ENCODE measurements around the gene THSD4.

The THSD4 gene

DNA sequence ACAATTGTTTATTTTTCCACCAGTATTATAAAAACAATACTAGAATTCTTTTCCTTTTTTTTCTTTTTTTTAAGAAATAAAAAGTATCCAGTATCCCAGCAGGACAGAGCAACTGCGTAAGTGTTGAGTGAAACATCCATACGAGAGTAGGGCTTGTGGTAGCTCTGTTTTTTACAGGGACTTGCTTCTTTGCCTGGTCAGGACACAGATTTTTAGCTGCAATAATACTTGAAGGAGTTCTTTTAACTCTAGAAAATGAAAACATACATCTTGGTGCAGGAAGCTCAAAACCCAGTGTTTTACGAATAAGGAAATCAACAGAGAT is 397.4 kb downstream of the THSD4 start:
- DNase-seq: no peak

DNA sequence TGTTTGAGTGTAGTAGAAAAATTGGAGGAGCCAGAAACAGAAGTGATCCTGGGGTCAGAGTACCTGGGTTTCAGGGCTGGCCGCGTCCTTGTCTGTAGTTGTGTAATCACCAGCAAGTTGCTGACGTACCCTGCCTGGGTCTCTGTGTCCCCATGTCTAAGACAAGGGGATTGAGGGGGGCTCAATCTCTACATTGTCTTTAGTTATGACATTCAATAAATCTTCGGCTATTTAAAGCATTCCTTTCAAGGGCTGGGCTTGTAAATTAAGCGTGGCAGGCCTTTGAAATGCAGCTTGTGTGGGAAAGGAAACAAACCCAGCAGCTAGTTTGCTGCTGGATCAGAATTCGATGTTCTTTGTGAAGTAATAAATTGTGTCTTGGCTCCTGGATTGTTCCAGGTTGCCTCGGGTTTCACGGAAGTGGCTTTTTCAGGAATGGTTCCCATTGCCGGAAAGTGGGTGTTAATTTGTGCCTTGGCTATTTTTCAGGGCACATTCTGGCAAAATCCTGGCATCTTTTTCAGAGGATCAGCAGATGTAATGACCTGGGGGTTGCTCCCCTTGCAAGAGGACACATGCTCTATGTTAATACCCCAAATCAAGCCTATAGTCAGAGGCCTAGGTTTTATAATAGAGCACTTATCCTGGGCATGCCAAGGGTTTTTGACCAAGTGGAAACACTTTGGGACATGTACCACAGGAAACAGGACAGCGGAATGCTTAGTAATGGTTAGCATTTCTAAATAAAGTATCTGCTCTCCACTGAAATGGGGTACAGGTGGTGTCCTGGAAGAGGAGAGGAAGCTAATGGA is 400.3 kb downstream of the THSD4 start:
- no peak for DNase-seq

GRCh38 chr15:71517751-71518150 is 402.5 kb downstream of the THSD4 start:
- DNase-seq: no peak

- DNase-seq: no peak
These were observed 403.4 kb downstream of the THSD4 start for GRCh38 chr15:71518661-71519060.

DNA sequence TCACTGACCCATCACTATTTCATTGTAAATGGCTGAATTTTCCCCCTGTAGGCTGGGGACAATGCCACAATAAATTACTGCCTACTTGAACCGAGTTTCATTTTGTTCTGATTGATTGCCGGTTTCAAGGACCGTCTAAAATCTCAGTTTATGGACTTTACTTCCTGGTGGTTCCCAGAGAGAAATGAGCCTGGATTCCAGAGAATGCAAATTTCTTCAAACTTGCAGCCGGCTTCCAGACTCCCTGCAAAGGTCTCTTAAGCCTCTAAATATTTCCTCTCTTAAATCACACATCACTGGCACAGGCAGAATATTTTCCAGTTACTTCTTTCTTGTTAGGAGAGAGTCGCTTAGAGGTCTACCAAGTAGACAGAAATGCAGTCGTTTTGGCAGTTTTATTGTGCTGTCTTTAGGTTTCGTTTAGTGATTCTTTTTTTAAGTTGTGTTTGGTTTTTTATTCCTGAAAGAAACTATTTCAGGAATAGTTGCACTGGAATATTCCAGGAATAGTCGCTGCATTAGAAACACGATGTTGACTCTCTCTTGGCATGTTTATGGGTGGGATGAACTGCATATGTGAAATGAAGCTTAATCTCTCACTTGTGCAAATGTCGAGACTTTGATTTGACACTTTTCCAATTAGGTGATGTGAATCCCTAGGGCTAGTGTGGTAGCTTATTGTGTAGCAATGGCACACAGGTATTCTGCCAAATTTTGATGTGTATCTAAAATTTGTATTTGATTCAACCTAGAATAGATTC is 411.0 kb downstream of the THSD4 start:
- DNase-seq: no peak

DNA sequence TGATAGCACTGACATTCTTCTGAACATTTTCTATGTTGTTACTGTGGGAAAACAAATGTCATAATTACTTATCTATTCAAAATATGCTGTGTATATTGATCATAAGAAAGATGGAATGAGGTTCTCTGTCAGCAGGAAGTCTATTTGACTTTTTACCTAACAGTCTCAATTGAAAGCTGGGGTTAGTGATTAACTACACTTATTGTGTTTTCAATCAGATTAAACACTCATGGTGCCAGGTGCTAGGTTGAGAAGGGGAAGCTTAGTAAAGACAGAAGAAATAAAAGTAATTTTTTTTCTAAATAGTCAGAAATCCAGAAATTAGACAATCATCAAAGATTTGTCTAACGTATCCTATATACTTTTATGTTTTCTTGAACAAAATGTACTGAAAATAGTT is 414.1 kb downstream of the THSD4 start:
- DNase-seq: no peak

- DNase-seq: no peak
These were observed 414.8 kb downstream of the THSD4 start for GRCh38 chr15:71530116-71530515.

DNA sequence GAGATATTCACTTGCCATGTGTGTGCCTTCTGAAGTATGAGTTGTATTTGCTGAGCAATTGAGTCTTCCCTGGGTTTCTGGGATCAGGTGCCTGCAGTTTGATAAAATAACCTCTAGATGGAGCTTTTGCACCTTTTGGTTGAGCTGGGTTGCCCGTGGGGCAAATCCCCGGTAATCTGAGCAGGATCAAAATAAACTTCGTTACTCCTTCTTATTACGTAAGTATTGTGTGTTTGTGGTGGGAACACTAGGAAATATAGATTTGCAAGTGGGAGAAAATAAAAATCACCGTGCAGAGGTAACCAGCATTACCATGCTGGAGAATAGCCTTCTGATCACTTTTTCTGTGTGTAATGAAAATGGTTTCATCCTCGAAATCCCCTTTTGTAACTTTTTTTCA is 417.7 kb downstream of the THSD4 start:
- peak; percentile 49 for DNase-seq

GRCh38 chr15:71538181-71538580 is 422.9 kb downstream of the THSD4 start:
- DNase-seq: no peak

DNA sequence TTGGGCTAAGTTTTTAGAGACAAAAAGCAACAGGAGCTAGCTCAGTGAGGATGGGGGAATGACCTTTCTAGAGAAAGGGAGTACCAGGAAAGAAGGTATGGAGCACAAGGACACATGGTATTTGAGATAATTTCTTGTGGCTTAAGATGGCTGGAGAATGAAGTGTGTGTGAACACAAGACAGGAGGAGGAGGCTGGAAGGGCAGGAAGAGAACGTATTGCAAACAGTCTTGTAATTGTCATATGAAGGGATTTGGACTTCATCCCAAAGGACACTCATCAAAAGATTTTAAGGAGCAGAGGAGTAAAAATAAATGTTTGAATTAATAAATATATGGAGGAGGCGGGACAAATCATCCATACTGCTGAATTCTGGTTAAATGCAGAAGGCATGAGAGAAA is 426.5 kb downstream of the THSD4 start:
- no peak for DNase-seq

- no peak for DNase-seq
These were observed 427.6 kb downstream of the THSD4 start for GRCh38 chr15:71542836-71543235.

- no peak for DNase-seq
These were observed 428.1 kb downstream of the THSD4 start for GRCh38 chr15:71543413-71543812.

DNA sequence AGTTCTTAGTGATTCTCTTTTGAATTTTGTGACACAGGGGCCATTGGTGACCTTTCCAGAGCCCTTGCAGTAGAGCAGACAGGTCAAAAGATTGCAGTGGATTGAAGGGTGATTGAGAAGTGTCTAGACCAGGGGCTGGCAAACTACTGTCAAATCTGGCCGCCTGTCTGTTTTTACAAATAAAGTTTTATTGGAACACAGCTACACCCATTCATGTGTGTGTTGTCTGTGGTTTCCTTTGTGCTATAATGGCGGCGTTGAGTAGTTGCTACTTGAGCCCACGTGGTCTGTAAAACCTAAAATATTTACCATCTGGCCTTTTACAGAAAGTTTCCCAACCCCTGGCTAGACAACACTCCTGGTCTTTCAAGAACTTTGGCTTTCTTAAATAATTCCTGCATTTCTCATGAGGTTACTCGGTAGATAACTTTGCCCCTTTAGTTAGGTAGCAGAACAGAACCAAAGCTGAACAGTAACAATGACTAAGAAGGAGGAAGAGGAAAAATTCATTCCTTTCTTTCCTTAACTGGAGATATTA is 430.0 kb downstream of the THSD4 start:
- no peak for DNase-seq

- DNase-seq: no peak
These were observed 430.7 kb downstream of the THSD4 start for GRCh38 chr15:71545923-71546322.

DNA sequence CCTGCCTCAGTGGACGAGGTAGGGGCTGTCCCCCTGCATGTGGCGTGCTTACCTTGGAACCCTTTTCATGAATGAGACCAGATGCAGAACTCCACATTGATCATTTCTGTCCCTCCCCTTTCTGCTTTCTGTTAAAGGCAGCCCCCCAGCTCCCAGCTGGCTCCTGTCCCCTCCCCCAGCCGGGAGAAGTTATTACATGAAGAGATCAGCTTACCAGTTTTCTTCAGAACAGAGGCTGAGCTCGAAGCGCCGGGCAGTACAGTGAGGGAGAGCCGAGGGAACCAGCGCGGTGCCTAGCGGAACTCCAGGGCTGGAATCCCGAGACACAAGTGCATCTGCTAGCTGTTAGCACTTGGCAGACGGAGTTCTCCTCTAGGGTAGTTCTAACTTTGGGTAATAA is 431.7 kb downstream of the THSD4 start:
- DNase-seq: no peak

- no peak for DNase-seq
These were observed 433.1 kb downstream of the THSD4 start for GRCh38 chr15:71548401-71548807.

- DNase-seq: no peak
These were observed 433.8 kb downstream of the THSD4 start for GRCh38 chr15:71549091-71549490.

- DNase-seq: no peak
These were observed 434.4 kb downstream of the THSD4 start for GRCh38 chr15:71549697-71550096.

DNA sequence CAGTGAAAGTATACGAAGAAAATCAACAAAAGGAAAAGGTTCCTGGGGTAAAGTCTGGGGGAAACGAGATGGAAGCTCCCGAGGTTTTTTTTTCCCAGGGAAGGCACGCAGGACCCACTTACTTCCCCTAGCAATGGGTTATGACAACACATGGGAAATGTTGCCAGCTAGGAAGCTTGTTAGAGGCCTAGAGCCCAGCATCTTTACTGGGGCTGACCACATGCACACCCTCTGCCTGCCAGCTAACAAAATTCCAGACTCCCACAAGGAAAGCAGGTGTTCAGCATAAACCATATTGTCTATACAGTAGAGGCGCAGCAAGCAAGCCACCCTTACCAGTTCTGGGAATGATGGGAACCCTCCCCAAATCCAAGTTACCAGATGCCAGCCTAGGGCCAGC is 436.3 kb downstream of the THSD4 start:
- no peak for DNase-seq

DNA sequence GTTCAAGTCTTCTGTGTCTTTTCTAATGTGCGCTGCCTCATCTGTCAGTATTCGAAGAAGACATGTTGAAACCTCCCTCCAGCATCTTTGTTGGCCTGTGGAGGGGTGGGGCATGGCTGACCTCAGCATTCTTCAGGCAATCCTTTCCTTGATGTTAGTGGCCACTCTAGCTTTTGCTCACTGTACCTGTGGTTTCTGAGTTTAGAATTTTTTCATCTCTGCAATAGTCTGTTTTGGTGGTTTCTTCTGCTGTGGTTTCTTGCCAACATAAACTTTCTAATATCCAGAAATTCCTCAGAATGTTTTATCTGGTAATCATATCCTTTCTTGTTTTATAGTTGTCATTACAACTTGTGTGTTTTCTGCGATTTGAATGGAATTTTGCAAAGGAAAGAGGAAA is 443.8 kb downstream of the THSD4 start:
- no peak for DNase-seq

DNA sequence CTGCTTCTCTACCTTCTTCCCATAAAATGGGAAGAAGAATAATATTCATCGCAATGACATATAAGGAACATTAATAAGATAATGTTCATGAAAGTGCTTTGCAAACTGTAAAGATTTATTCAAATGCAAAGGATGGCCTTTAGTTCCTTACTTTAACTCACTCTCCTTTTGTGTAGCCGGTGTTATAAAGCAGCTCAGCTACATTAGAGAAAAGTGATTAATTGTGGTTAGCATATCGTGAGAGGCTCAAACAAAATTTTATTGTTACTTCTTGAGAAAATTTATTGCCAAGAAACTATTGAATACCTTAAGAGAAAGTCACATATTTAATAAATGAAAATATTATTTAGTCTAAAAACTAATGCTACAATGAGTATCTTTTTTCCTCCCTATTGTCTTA is 444.3 kb downstream of the THSD4 start:
- no peak for DNase-seq

DNA sequence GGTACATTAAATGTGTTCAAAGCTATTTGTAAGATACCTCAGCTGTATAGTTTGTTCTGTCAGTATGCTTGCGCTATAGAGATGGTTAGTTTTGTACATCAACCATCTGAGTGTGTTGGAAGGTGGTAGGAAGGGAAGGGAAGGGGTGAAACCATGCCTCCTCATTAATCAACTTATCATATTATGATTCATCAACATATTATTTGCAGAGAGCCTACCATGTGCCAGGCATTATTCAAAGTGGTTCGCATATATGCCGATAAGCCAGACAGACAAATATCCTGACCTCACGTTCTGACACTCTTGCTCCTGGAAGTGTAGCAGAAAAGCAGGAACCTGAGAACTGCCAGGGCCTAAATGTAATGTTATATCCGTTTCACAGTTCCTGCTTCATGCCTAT is 447.0 kb downstream of the THSD4 start:
- DNase-seq: no peak

- DNase-seq: no peak
These were observed 448.9 kb downstream of the THSD4 start for GRCh38 chr15:71564217-71564616.

DNA sequence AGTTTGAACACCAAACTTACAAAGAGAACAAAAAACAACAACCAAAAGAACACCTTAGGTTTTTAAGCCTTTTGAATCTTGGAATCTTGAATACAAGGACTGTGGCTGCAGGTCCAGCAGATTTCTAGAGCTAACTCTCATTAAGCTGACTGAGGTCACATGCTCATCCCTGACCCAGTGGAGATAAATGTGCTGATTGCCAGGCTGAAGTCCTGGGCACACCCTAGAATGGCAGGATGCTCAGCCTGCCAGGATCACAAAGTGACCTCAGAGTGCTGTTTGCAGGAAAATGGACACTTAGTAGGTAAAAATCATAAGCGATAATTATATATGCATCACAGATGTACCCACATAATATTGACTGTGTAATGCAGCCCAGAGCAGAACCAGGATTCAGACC is 449.7 kb downstream of the THSD4 start:
- no peak for DNase-seq
